A673 (cell line): ENCODE results near the gene AKR1D1. TPM values are rescaled to one million over a fixed set of nuclear protein-coding genes. Genes with fewer than 3 reads are reported as not detected.
"Not testable (repeated sequence)": the region's sequence is repeated elsewhere in the genome, so short reads cannot be mapped to it uniquely, and the experiment has no call there.

Experiments
- BruUV-seq: library from RNA; stranded (reverse); fragments of 400-500 nt; replicated peaks from 2 replicates; lab custom pipeline; 2021; lab: Mats Ljungman, UMichigan
- CTCF ChIA-PET: fragments of 300-600 bp; sonication (Branson Sonifier 250); formaldehyde crosslinking; loops from one replicate; lab custom pipeline; 2022; ENCODE audit warnings: antibody characterized with exemption; lab: Charles Lee
- POLR2A ChIA-PET: fragments of 300-600 bp; sonication (Branson Sonifier 250); formaldehyde crosslinking; loops from one replicate; lab custom pipeline; 2022; ENCODE audit warnings: antibody characterized with exemption; ENCODE audit not compliant: low non-redundant PET; lab: Charles Lee
- DNase-seq: peaks from one replicate; pipeline ENCODE4 v3.0.0-alpha.2; 2015; ENCODE audit warnings: low spot score
- H3K27ac ChIP-seq: fragments of 200-600 bp; sonication (generic); 2 replicates; pipeline ENCODE4 v1.5.1; 2016; ENCODE audit warnings: mixed run types, low read depth, mild to moderate bottlenecking, mixed read lengths, antibody characterized with exemption, low read length; ENCODE audit not compliant: poor library complexity, severe bottlenecking
- H3K27me3 ChIP-seq: fragments of 200-600 bp; sonication (generic); replicated peaks from 2 replicates; pipeline ENCODE4 v1.6.1; 2017; ENCODE audit warnings: mixed run types, low read depth, mild to moderate bottlenecking, mixed read lengths, antibody characterized with exemption, low read length; ENCODE audit not compliant: insufficient read depth, poor library complexity
- H3K36me3 ChIP-seq: fragments of 200-600 bp; sonication (generic); 2 replicates; pipeline ENCODE4 v1.6.1; 2016; ENCODE audit warnings: mixed run types, mild to moderate bottlenecking, mixed read lengths, antibody characterized with exemption, low read length; ENCODE audit not compliant: insufficient read depth, poor library complexity, severe bottlenecking
- H3K4me1 ChIP-seq: fragments of 200-600 bp; sonication (generic); 2 replicates; pipeline ENCODE4 v1.6.1; 2017; ENCODE audit warnings: mixed run types, mild to moderate bottlenecking, mixed read lengths, antibody characterized with exemption, low read length; ENCODE audit not compliant: insufficient read depth, poor library complexity, severe bottlenecking
- H3K4me3 ChIP-seq: fragments of 200-600 bp; sonication (generic); 2 replicates; pipeline ENCODE4 v1.5.1; 2016; ENCODE audit warnings: low read depth, mixed run types, mild to moderate bottlenecking, mixed read lengths, low read length; ENCODE audit not compliant: poor library complexity, severe bottlenecking
- H3K9me3 ChIP-seq: fragments of 200-600 bp; sonication (generic); 2 replicates; pipeline ENCODE4 v1.6.1; 2016; ENCODE audit warnings: mixed run types, low read depth, mild to moderate bottlenecking, mixed read lengths, antibody characterized with exemption, low read length; ENCODE audit not compliant: poor library complexity, severe bottlenecking
- CTCF ChIP-seq: fragments of 300-800, 200-600 bp; sonication (generic); conservative IDR thresholded peaks from 2 replicates; pipeline ENCODE4 v1.5.1; 2017; ENCODE audit warnings: low read depth, mild to moderate bottlenecking, antibody characterized with exemption, low read length, moderate library complexity, mixed read lengths
- EZH2 ChIP-seq: fragments of 200-600 bp; sonication (generic); IDR thresholded peaks from 2 replicates; pipeline ENCODE4 v1.6.1; 2017; ENCODE audit warnings: borderline replicate concordance, low read depth, mild to moderate bottlenecking, mixed read lengths, antibody characterized with exemption, low read length; ENCODE audit not compliant: poor library complexity, severe bottlenecking
- intact Hi-C: fragments of 100-400 bp; cut with micrococcal nuclease; formaldehyde crosslinking; loops from one replicate; pipeline ENCODE4 v1.10.0; 2022; ENCODE audit not compliant: unreplicated experiment
- total RNA-seq: library from RNA; stranded (reverse); gene quantifications from 2 replicates; pipeline ENCODE4 v1.2.3, GENCODE V29; 2021

Gene AKR1D1
- total RNA-seq, 1 experiment from 2014 or later, result not detected

- intact Hi-C loops, result no loop called here
- no TSS peak for BruUV-seq
- ChIA-PET POLR2A (no interaction called here), CTCF (no interaction called here)
- Histone ChIP-seq H3K9me3 (no peaks in the 10 kb centered on the region), H3K27ac (no peak overlapping the region), H3K36me3 (no peaks in the 10 kb centered on the region), H3K27me3 (no peaks in the 10 kb centered on the region), H3K4me3 (no peak overlapping the region), H3K4me1 (no peaks in the 10 kb centered on the region)
- no peak for TF ChIP-seq EZH2
- no peak for TF ChIP-seq CTCF
- no peak for DNase-seq
Observed at GRCh38 chr7:138044897-138045296, 31.4 kb upstream of the AKR1D1 start.

- no peaks in the 10 kb centered on the region for H3K36me3 ChIP-seq
- intact Hi-C loops, result no loop called here
- BruUV-seq, result no TSS peak
- ChIA-PET POLR2A (no interaction called here), CTCF (no interaction called here)
- no peak overlapping the region for H3K27ac ChIP-seq
- TF ChIP-seq EZH2 (no peak), CTCF (no peak)
- H3K9me3 ChIP-seq, result no peaks in the 10 kb centered on the region
- H3K27me3 ChIP-seq, result no peaks in the 10 kb centered on the region
- H3K4me3 ChIP-seq, result no peak overlapping the region
- DNase-seq, result no peak
- H3K4me1 ChIP-seq, result no peaks in the 10 kb centered on the region
Observed at GRCh38 chr7:138047907-138048306, 28.4 kb upstream of the AKR1D1 start.

- H3K4me1 ChIP-seq, result no peaks in the 10 kb centered on the region
- no peak overlapping the region for H3K4me3 ChIP-seq
- no peak for TF ChIP-seq EZH2
- no peak for TF ChIP-seq CTCF
- BruUV-seq, result no TSS peak
- CTCF ChIA-PET, result no interaction called here
- intact Hi-C loops, result no loop called here
- no peaks in the 10 kb centered on the region for H3K36me3 ChIP-seq
- no peak overlapping the region for H3K27ac ChIP-seq
- DNase-seq, result no peak
- H3K9me3 ChIP-seq, result no peaks in the 10 kb centered on the region
- POLR2A ChIA-PET, result no interaction called here
- H3K27me3 ChIP-seq, result no peaks in the 10 kb centered on the region
Observed at GRCh38 chr7:138049505-138050116, 26.6 kb upstream of the AKR1D1 start.

- H3K4me3 ChIP-seq, intact Hi-C loops, POLR2A ChIA-PET, H3K4me1 ChIP-seq, H3K27me3 ChIP-seq, H3K9me3 ChIP-seq, H3K36me3 ChIP-seq, CTCF ChIA-PET, BruUV-seq, DNase-seq, H3K27ac ChIP-seq: not testable (repeated sequence)
Observed at GRCh38 chr7:138051712-138052247, 24.5 kb upstream of the AKR1D1 start.
